HG03442 (cell line): Measurements from ENCODE around the gene CD79A.

Source experiments
- ATAC-seq: cut with Tn5 transposase; IDR thresholded peaks from one replicate; pipeline ENCODE4 v1.9.1; 2021; ENCODE audit warnings: mild to moderate bottlenecking, moderate library complexity; ENCODE audit not compliant: unreplicated experiment

Gene CD79A

GRCh38 chr19:41883463-41883820 is 6.4 kb downstream of the CD79A start:
- no peak for ATAC-seq

- ATAC-seq: peak; percentile 70
These were observed 7.0 kb downstream of the CD79A start for GRCh38 chr19:41883821-41884733.

- ATAC-seq: no peak
These were observed 10.0 kb downstream of the CD79A start for GRCh38 chr19:41886761-41887710.

GRCh38 chr19:41887711-41888382 is 10.8 kb downstream of the CD79A start:
- ATAC-seq: peak; percentile 23

- no peak for ATAC-seq
These were observed 11.8 kb downstream of the CD79A start for GRCh38 chr19:41888926-41889325.

GRCh38 chr19:41889896-41890295 is 12.8 kb downstream of the CD79A start:
- ATAC-seq: no peak

GRCh38 chr19:41890936-41891335 is 13.9 kb downstream of the CD79A start:
- ATAC-seq: no peak

GRCh38 chr19:41892173-41892902 is 15.3 kb downstream of the CD79A start:
- ATAC-seq: no peak

- ATAC-seq: no peak
These were observed 16.8 kb downstream of the CD79A start for GRCh38 chr19:41893899-41894298.

- no peak for ATAC-seq
These were observed 17.3 kb downstream of the CD79A start for GRCh38 chr19:41894350-41894749.

GRCh38 chr19:41895745-41896580 is 18.9 kb downstream of the CD79A start:
- no peak for ATAC-seq

- ATAC-seq: no peak
These were observed 19.5 kb downstream of the CD79A start for GRCh38 chr19:41896581-41896942.

- ATAC-seq: no peak
These were observed 20.1 kb downstream of the CD79A start for GRCh38 chr19:41897181-41897580.

- no peak for ATAC-seq
These were observed 20.7 kb downstream of the CD79A start for GRCh38 chr19:41897820-41898219.

GRCh38 chr19:41898235-41898634 is 21.2 kb downstream of the CD79A start:
- ATAC-seq: no peak

- no peak for ATAC-seq
These were observed 24.8 kb downstream of the CD79A start for GRCh38 chr19:41901707-41902360.

- no peak for ATAC-seq
These were observed 25.5 kb downstream of the CD79A start for GRCh38 chr19:41902594-41902993.

GRCh38 chr19:41903193-41903953 is 26.3 kb downstream of the CD79A start:
- no peak for ATAC-seq
